ENCODE data around the gene CD46. TPM values are rescaled to one million over a fixed set of nuclear protein-coding genes. Genes with fewer than 3 reads are reported as not detected.

Gene CD46
- total and polyA plus RNA-seq, 10 donors = 63.4 to 218 (median 185) TPM

GRCh38 chr1:207797229-207797973 lies 45.5 kb downstream of the CD46 start:
- intact Hi-C loops (cut with DNase I; ENCODE audit: low total_unique reads) = no loop called here
- TF ChIP-seq CTCF (IDR thresholded peaks at IDR 0.05 in 8 of 11, conservative IDR thresholded peaks at IDR 0.05 in 3 of 11) = peak; percentile 70 to 89 (median 80)
- no peak for TF ChIP-seq POLR2A (IDR thresholded peaks at IDR 0.05)
- TF ChIP-seq POLR2AphosphoS5 (IDR thresholded peaks at IDR 0.05) = peak in 1 of 3 donors; percentile 68
- Histone ChIP-seq H3K9me3 (no peaks in the 10 kb centered on the region), H3K4me3 (no peak overlapping the region), H3K27ac (peak overlapping the region in 2 of 8 donors; percentile 9 to 43), H3K4me1 (peaks cover 4 to 43% (median 32%) of the 10 kb centered on the region in 6 donors), H3K36me3 (peaks cover 0 to 77% (median 35%) of the 10 kb centered on the region in 6 donors), H3K27me3 (replicated peaks in 1 of 7) (no peaks in the 10 kb centered on the region)
- DNase-seq = no peak
- WGBS, 5 donors = 52 to 58% (median 56%) methylated on average over 7 of the region's 7 CpGs

GRCh38 chr1:207798847-207799246 lies 47.0 kb downstream of the CD46 start:
- DNase-seq = no peak
- no peaks in the 10 kb centered on the region for H3K27me3 ChIP-seq (replicated peaks in 1 of 7)
- H3K4me3 ChIP-seq = no peak overlapping the region
- 25 to 53% (median 34%) methylated on average over 6 of the region's 6 CpGs for WGBS, 5 donors
- peaks cover 0 to 77% (median 43%) of the 10 kb centered on the region in 6 donors for H3K36me3 ChIP-seq
- no peaks in the 10 kb centered on the region for H3K9me3 ChIP-seq
- no peak for TF ChIP-seq POLR2A (IDR thresholded peaks at IDR 0.05)
- TF ChIP-seq POLR2AphosphoS5 (IDR thresholded peaks at IDR 0.05) = peak in 2 of 3 donors; percentile 25 to 40
- no peak for TF ChIP-seq CTCF (IDR thresholded peaks at IDR 0.05 in 8 of 11, conservative IDR thresholded peaks at IDR 0.05 in 3 of 11)
- intact Hi-C loops (cut with DNase I; ENCODE audit: low total_unique reads) = no loop called here
- H3K27ac ChIP-seq = peak overlapping the region in 4 of 8 donors; percentile 21 to 60 (median 36)
- peaks cover 4 to 56% (median 32%) of the 10 kb centered on the region in 6 donors for H3K4me1 ChIP-seq

DNA sequence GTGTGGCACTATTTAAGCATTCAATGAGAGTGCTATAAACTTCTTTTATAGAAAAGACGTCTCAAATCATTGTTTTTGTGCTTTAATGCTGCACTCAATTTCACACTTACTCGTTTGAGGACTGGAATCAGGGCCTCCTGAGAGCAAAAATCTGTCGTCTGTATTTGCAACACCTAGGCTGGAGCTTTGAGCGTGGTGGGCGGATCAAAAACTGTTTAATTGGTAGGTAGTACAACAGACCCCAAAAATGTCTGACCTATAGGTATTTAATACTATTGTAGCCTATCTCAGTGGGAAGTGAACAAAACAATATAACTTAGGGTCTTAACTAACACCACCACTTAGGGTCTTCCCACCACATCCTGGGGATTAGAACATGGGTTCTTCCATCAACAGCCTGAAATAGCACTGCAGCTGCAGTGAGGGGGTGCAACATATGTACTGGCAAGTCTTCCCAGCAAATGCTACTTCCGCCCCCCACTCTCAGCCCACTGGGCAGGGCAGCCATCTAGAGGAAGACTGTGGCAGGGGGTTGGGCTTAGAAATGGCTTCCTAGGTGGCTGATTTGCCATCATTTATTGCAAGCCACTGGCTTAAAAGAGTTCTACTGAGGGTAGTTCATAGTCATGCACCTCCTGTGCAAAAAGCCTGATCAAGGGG lies 48.3 kb downstream of the CD46 start:
- intact Hi-C loops (cut with DNase I; ENCODE audit: low total_unique reads) = no loop called here
- H3K27ac ChIP-seq = peak overlapping the region in 1 of 8 donors; percentile 22
- H3K9me3 ChIP-seq = no peaks in the 10 kb centered on the region
- no peak overlapping the region for H3K4me3 ChIP-seq
- 82 to 90% (median 86%) methylated on average over 6 of the region's 6 CpGs for whole genome bisulfite sequencing, 5 donors
- no peaks in the 10 kb centered on the region for H3K27me3 ChIP-seq (replicated peaks in 1 of 7)
- peaks cover 0 to 77% (median 50%) of the 10 kb centered on the region in 6 donors for H3K36me3 ChIP-seq
- TF ChIP-seq POLR2AphosphoS5 (IDR thresholded peaks at IDR 0.05) = no peak
- no peak for TF ChIP-seq CTCF (IDR thresholded peaks at IDR 0.05 in 8 of 11, conservative IDR thresholded peaks at IDR 0.05 in 3 of 11)
- TF ChIP-seq POLR2A (IDR thresholded peaks at IDR 0.05) = no peak
- H3K4me1 ChIP-seq = peaks cover 4 to 67% (median 40%) of the 10 kb centered on the region in 6 donors
- DNase-seq = no peak

DNA sequence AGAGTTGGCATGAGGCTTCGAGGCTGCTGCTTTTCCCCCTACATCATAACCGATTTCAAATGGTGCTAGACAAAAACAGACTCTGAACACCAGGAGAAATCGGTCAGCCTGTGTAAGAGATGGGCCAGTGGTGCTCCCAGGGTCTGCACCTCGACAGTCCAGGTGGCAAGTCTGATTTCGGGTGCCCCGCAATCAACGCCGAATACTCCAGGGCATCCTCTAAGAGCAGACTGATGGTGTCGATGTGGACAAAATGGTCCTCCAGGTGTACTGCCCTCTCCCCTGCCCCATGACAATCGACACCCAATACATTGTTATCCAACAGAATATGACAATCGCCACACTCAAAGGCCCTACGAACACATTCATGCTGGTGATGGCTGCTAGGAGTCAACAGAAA lies 50.0 kb downstream of the CD46 start:
- TF ChIP-seq POLR2AphosphoS5 (IDR thresholded peaks at IDR 0.05) (peak in 2 of 3 donors; percentile 43 to 60), POLR2A (IDR thresholded peaks at IDR 0.05) (no peak)
- no peaks in the 10 kb centered on the region for H3K9me3 ChIP-seq
- intact Hi-C loops (cut with DNase I; ENCODE audit: low total_unique reads) = no loop called here
- no peak for DNase-seq
- H3K36me3 ChIP-seq = peaks cover 0 to 82% (median 64%) of the 10 kb centered on the region in 6 donors
- 74 to 82% (median 79%) methylated on average over 12 of the region's 12 CpGs for WGBS, 5 donors
- peaks cover 5 to 84% (median 56%) of the 10 kb centered on the region in 6 donors for H3K4me1 ChIP-seq
- no peaks in the 10 kb centered on the region for H3K27me3 ChIP-seq (replicated peaks in 1 of 7)
- H3K27ac ChIP-seq = peak overlapping the region in 1 of 8 donors; percentile 19
- no peak overlapping the region for H3K4me3 ChIP-seq
